Neural progenitor cell (in vitro differentiated cells): ENCODE measurements around the gene KLHL10. TPM values are rescaled to one million over a fixed set of nuclear protein-coding genes. Genes with fewer than 3 reads are reported as not detected.

Source experiments
- DNase-seq: peaks from one replicate; pipeline ENCODE4 v3.0.0-alpha.2; 2016; ENCODE audit warnings: low spot score
- H2AFZ ChIP-seq: fragments of 200-600 bp; sonication (generic); replicated peaks from 2 replicates; pipeline ENCODE4 v1.6.1; 2016; ENCODE audit warnings: antibody characterized with exemption
- H3F3A ChIP-seq: fragments of 200-600 bp; sonication (generic); 2 replicates; pipeline ENCODE4 v1.6.1; 2016; ENCODE audit warnings: antibody characterized with exemption, low read depth
- H3K27ac ChIP-seq: fragments of 200-600 bp; sonication (generic); 2 replicates; pipeline ENCODE4 v1.5.1; 2016; ENCODE audit warnings: mild to moderate bottlenecking
- H3K27me3 ChIP-seq: fragments of 200-600 bp; sonication (generic); 2 replicates; pipeline ENCODE4 v1.6.1; 2016; ENCODE audit warnings: mild to moderate bottlenecking, moderate library complexity
- H3K36me3 ChIP-seq: fragments of 200-600 bp; sonication (generic); 2 replicates; pipeline ENCODE4 v1.5.1; 2016
- H3K4me1 ChIP-seq: fragments of 200-600 bp; sonication (generic); 2 replicates; pipeline ENCODE4 v1.6.1; 2016; ENCODE audit warnings: mixed run types
- H3K4me2 ChIP-seq: fragments of 200-600 bp; sonication (generic); 2 replicates; pipeline ENCODE4 v1.6.1; 2016
- H3K4me3 ChIP-seq: fragments of 200-600 bp; sonication (generic); 2 replicates; pipeline ENCODE4 v1.5.1; 2016
- H3K79me2 ChIP-seq: fragments of 200-600 bp; sonication (generic); 2 replicates; pipeline ENCODE4 v1.6.1; 2016; ENCODE audit warnings: low read depth
- H3K9ac ChIP-seq: fragments of 200-600 bp; sonication (generic); 2 replicates; pipeline ENCODE4 v1.6.1; 2016
- H3K9me3 ChIP-seq: fragments of 200-600 bp; sonication (generic); 2 replicates; pipeline ENCODE4 v1.5.1; 2016; ENCODE audit warnings: low read depth
- H4K20me1 ChIP-seq: fragments of 200-600 bp; sonication (generic); 2 replicates; pipeline ENCODE4 v1.6.1; 2016; ENCODE audit warnings: low read depth
- H3K27ac Mint-ChIP-seq: 3 replicates; pipeline ENCODE4 v1.8.0; 2021; ENCODE audit warnings: mixed read lengths
- H3K27me3 Mint-ChIP-seq: 2 replicates; pipeline ENCODE4 v1.8.0; 2022; ENCODE audit warnings: low read depth, mild to moderate bottlenecking, inconsistent platforms, moderate library complexity, mixed read lengths; ENCODE audit not compliant: insufficient read depth
- H3K36me3 Mint-ChIP-seq: 3 replicates; pipeline ENCODE4 v1.8.0; 2021; ENCODE audit warnings: mixed read lengths
- H3K4me1 Mint-ChIP-seq: 3 replicates; pipeline ENCODE4 v1.8.0; 2021; ENCODE audit warnings: mixed read lengths
- H3K4me3 Mint-ChIP-seq: 3 replicates; pipeline ENCODE4 v1.8.0; 2021; ENCODE audit warnings: mild to moderate bottlenecking, moderate library complexity, mixed read lengths
- H3K9me3 Mint-ChIP-seq: 3 replicates; pipeline ENCODE4 v1.8.0; 2020; ENCODE audit warnings: mixed read lengths
- CTCF ChIP-seq: fragments of 200-600 bp; sonication (generic); IDR thresholded peaks from 2 replicates; pipeline ENCODE4 v1.5.1; 2017; ENCODE audit warnings: antibody characterized with exemption, mild to moderate bottlenecking
- EZH2 ChIP-seq: fragments of 200-600 bp; sonication (generic); IDR thresholded peaks from 2 replicates; pipeline ENCODE4 v1.6.1; 2017; ENCODE audit warnings: antibody characterized with exemption, mild to moderate bottlenecking, moderate library complexity
- EZH2phosphoT487 ChIP-seq: fragments of 200-600 bp; sonication (generic); IDR thresholded peaks from 2 replicates; pipeline ENCODE4 v1.6.1; 2017; ENCODE audit warnings: antibody characterized with exemption
- total RNA-seq: library from RNA; depleted of rRNA; stranded (reverse); fragments of >200 nt; gene quantifications from 2 replicates; pipeline ENCODE4 v1.2.3, GENCODE V29; 2015; ENCODE audit warnings: low replicate concordance

Gene KLHL10
- total RNA-seq, 1 donor from 2014 or later, result 0.65 TPM

DNA sequence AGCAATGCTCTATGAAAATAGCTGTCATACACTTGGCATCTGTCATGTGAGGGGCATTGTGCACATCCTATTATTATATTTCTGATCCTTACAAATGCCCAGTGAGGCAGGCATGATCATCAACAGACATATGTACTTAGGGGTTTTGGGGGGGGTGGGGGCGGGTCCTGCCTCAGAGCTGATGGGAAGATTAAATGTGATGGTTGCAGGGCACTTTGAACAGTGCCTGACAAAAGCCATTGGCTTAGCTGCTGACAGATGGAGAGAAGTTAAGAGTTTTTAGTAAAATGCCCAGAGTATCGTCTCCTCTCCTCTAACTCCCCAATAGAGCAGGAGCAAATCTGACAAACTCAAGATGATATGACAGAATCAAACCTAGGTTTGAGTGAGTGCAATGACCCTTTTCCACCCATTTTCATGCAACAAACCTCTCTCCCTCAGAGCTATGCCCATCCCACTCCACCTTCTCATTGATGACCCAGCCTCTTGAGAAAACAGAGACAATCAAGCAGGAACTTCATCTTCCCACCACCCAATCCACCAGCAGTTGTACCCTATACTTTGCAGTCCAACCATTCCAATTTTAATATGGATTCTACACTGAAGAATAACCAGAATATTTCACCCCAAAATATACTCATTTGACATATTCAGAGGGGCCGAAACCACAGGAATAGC lies 22.8 kb downstream of the KLHL10 start:
- Mint-ChIP-seq H3K36me3 (no peaks in the 10 kb centered on the region), H3K27me3 (no peaks in the 10 kb centered on the region), H3K27ac (no peak overlapping the region), H3K4me1 (peaks cover 19% of the 10 kb centered on the region), H3K4me3 (no peak overlapping the region), H3K9me3 (no peaks in the 10 kb centered on the region)
- no peak overlapping the region for H3K4me3 ChIP-seq
- H3K4me1 ChIP-seq, result peaks cover 34% of the 10 kb centered on the region
- H3K36me3 ChIP-seq, result no peaks in the 10 kb centered on the region
- H3K9me3 ChIP-seq, result no peaks in the 10 kb centered on the region
- H3F3A ChIP-seq, result peaks cover 3% of the 10 kb centered on the region
- no peak for DNase-seq
- H3K27me3 ChIP-seq, result no peaks in the 10 kb centered on the region
- H3K4me2 ChIP-seq, result no peak overlapping the region
- no peak overlapping the region for H3K27ac ChIP-seq
- no peak overlapping the region for H3K9ac ChIP-seq
- H4K20me1 ChIP-seq, result peaks cover 71% of the 10 kb centered on the region
- H2AFZ ChIP-seq, result no peak overlapping the region
- TF ChIP-seq EZH2phosphoT487 (no peak), CTCF (no peak), EZH2 (no peak)
- H3K79me2 ChIP-seq, result peaks cover 93% of the 10 kb centered on the region

DNA sequence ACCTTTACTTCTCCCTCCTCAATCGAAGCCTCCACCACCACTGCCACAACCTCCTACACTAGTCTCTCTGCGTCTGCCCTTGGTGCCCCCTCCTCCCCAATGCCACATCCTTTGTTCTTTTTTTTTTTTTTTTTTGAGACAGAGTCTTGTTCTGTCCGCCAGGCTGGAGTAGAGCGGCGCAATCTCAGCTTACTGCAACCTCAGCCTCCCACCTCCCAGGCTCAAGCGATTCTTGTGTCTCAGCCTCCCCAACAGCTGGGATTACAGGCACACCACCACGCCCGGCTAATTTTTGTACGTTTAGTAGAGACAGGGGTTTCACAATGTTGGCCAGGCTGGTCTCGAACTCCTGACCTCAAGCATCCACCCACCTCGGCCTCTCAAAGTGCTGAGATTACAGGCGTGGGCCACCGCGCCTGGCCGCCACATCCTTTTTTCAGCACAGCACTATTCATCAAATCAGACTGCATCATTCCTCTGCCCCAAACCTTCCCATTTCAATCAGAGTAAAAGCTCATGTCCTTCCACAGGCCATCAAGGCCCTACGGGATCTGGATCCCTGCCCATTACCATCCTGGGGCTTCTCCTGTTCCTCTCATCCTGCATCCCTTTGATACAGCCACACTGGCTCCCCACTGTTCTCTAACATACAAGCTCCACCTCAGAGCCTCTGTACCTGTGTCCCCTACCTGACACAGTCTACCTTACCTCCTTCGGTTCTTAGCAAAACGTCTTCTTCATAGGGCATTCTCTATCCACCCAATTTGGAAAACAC lies 25.6 kb downstream of the KLHL10 start:
- H3K4me3 ChIP-seq, result peak overlapping the region; percentile 80
- DNase-seq, result peak; percentile 28
- H2AFZ ChIP-seq, result no peak overlapping the region
- no peak overlapping the region for H3K4me3 Mint-ChIP-seq
- peak overlapping the region; percentile 94 for H3K4me2 ChIP-seq
- H3K4me1 Mint-ChIP-seq, result peaks cover 22% of the 10 kb centered on the region
- no peaks in the 10 kb centered on the region for H3K27me3 ChIP-seq
- H3F3A ChIP-seq, result peaks cover 23% of the 10 kb centered on the region
- no peaks in the 10 kb centered on the region for H3K27me3 Mint-ChIP-seq
- no peak overlapping the region for H3K27ac Mint-ChIP-seq
- peaks cover 68% of the 10 kb centered on the region for H3K79me2 ChIP-seq
- no peak overlapping the region for H3K9ac ChIP-seq
- H4K20me1 ChIP-seq, result peaks cover 60% of the 10 kb centered on the region
- H3K36me3 ChIP-seq, result no peaks in the 10 kb centered on the region
- no peak overlapping the region for H3K27ac ChIP-seq
- H3K9me3 ChIP-seq, result no peaks in the 10 kb centered on the region
- H3K36me3 Mint-ChIP-seq, result peaks cover 4% of the 10 kb centered on the region
- H3K9me3 Mint-ChIP-seq, result no peaks in the 10 kb centered on the region
- H3K4me1 ChIP-seq, result peaks cover 34% of the 10 kb centered on the region
- TF ChIP-seq CTCF (no peak), EZH2 (no peak), EZH2phosphoT487 (no peak)

- H3K4me2 ChIP-seq, result peak overlapping the region; percentile 94
- peak; percentile 65 for DNase-seq
- H3K27ac ChIP-seq, result no peak overlapping the region
- TF ChIP-seq EZH2, result no peak
- TF ChIP-seq CTCF, result no peak
- no peak for TF ChIP-seq EZH2phosphoT487
- H3K36me3 ChIP-seq, result no peaks in the 10 kb centered on the region
- peaks cover 30% of the 10 kb centered on the region for H3F3A ChIP-seq
- H3K27me3 ChIP-seq, result no peaks in the 10 kb centered on the region
- peak overlapping the region; percentile 73 for H3K9ac ChIP-seq
- H2AFZ ChIP-seq, result peak overlapping the region; percentile 64
- H3K4me3 Mint-ChIP-seq, result no peak overlapping the region
- H3K4me1 Mint-ChIP-seq, result peaks cover 19% of the 10 kb centered on the region
- H3K9me3 Mint-ChIP-seq, result no peaks in the 10 kb centered on the region
- H3K27ac Mint-ChIP-seq, result no peak overlapping the region
- H3K36me3 Mint-ChIP-seq, result peaks cover 7% of the 10 kb centered on the region
- H3K4me3 ChIP-seq, result peak overlapping the region; percentile 80
- H3K79me2 ChIP-seq, result peaks cover 57% of the 10 kb centered on the region
- H4K20me1 ChIP-seq, result peaks cover 49% of the 10 kb centered on the region
- H3K4me1 ChIP-seq, result peaks cover 34% of the 10 kb centered on the region
- H3K27me3 Mint-ChIP-seq, result no peaks in the 10 kb centered on the region
- H3K9me3 ChIP-seq, result no peaks in the 10 kb centered on the region
These were observed 26.8 kb downstream of the KLHL10 start for GRCh38 chr17:41864498-41864835.
